Neural cell (in vitro differentiated cells): ENCODE measurements around the gene MTCH1. TPM values are rescaled to one million over a fixed set of nuclear protein-coding genes. Genes with fewer than 3 reads are reported as not detected.

ENCODE experiments used
- H2AFZ ChIP-seq: fragments of 200-600, 300-800 bp; sonication (generic), shearing (Covaris generic); 2 replicates; pipeline ENCODE4 v1.6.0; 2014; ENCODE audit warnings: low read depth, mild to moderate bottlenecking, antibody characterized with exemption, low read length, moderate library complexity
- H3F3A ChIP-seq: fragments of 200-600 bp; shearing (Covaris generic); 2 replicates; pipeline ENCODE4 v1.6.1; 2016; ENCODE audit warnings: mild to moderate bottlenecking, moderate library complexity, mixed read lengths, antibody characterized with exemption, low read length; ENCODE audit not compliant: insufficient read depth, poor library complexity, severe bottlenecking
- H3K27ac ChIP-seq: fragments of 200-600, 300-800 bp; sonication (generic), shearing (Covaris generic); 2 replicates; pipeline ENCODE4 v1.5.1; 2014; ENCODE audit warnings: mild to moderate bottlenecking, low read length, moderate library complexity
- H3K27me3 ChIP-seq: fragments of 300-800, 200-600 bp; sonication (generic), shearing (Covaris generic); 2 replicates; pipeline ENCODE4 v1.6.0; 2014; ENCODE audit warnings: mild to moderate bottlenecking, low read depth, low read length, moderate library complexity; ENCODE audit not compliant: insufficient read depth
- H3K36me3 ChIP-seq: fragments of 300-800, 200-600 bp; sonication (generic), shearing (Covaris generic); 2 replicates; pipeline ENCODE4 v1.5.1; 2014; ENCODE audit warnings: mild to moderate bottlenecking, antibody characterized with exemption, low read length, moderate library complexity; ENCODE audit not compliant: insufficient read depth
- H3K4me2 ChIP-seq: fragments of 300-800, 200-600 bp; sonication (generic), shearing (Covaris generic); 2 replicates; pipeline ENCODE4 v1.6.0; 2014; ENCODE audit warnings: mild to moderate bottlenecking, low read length
- H3K4me3 ChIP-seq: fragments of 300-800, 200-600 bp; sonication (generic), shearing (Covaris generic); 2 replicates; pipeline ENCODE4 v1.5.1; 2014; ENCODE audit warnings: mild to moderate bottlenecking, low read length, moderate library complexity
- H3K79me2 ChIP-seq: fragments of 200-600 bp; shearing (Covaris generic); replicated peaks from 2 replicates; pipeline ENCODE4 v1.6.0; 2014; ENCODE audit warnings: mild to moderate bottlenecking, low read length, moderate library complexity; ENCODE audit not compliant: insufficient read depth
- H3K9ac ChIP-seq: fragments of 300-800, 200-600 bp; sonication (generic), shearing (Covaris generic); 2 replicates; pipeline ENCODE4 v1.6.1; 2016; ENCODE audit warnings: mild to moderate bottlenecking, low read length, mixed read lengths
- H3K9me2 ChIP-seq: fragments of 200-600 bp; shearing (Covaris generic); 2 replicates; pipeline ENCODE4 v1.6.1; 2016; ENCODE audit warnings: mild to moderate bottlenecking, low read length, mixed read lengths; ENCODE audit not compliant: insufficient read depth
- H3K9me3 ChIP-seq: fragments of 200-600, 300-800 bp; sonication (generic), shearing (Covaris generic); 2 replicates; pipeline ENCODE4 v1.6.1; 2016; ENCODE audit warnings: mild to moderate bottlenecking, mixed run types, low read length, moderate library complexity, mixed read lengths
- H4K20me1 ChIP-seq: fragments of 200-600 bp; shearing (Covaris generic); 2 replicates; pipeline ENCODE4 v1.6.1; 2016; ENCODE audit warnings: mild to moderate bottlenecking, mixed run types; ENCODE audit not compliant: insufficient read depth
- CTCF ChIP-seq: fragments of 450-650 bp; IDR thresholded peaks from 2 replicates; pipeline ENCODE4 v1.5.1; 2014; ENCODE audit warnings: antibody characterized with exemption, mild to moderate bottlenecking, moderate library complexity; ENCODE audit not compliant: poor library complexity, severe bottlenecking
- EP300 ChIP-seq: fragments of 450-650 bp; conservative IDR thresholded peaks from 2 replicates; pipeline ENCODE4 v1.6.1; 2014; ENCODE audit warnings: antibody characterized with exemption, mild to moderate bottlenecking, moderate library complexity; ENCODE audit not compliant: poor library complexity, severe bottlenecking
- EZH2 ChIP-seq: fragments of 200-600, 300-800 bp; shearing (Covaris generic), sonication (generic); IDR thresholded peaks from 2 replicates; pipeline ENCODE4 v1.6.1; 2014; ENCODE audit warnings: antibody characterized with exemption, low read length, borderline replicate concordance, mild to moderate bottlenecking; ENCODE audit not compliant: insufficient read depth, poor library complexity, severe bottlenecking
- MXI1 ChIP-seq: fragments of 450-650 bp; conservative IDR thresholded peaks from 2 replicates; pipeline ENCODE4 v1.6.1; 2014; ENCODE audit warnings: antibody characterized with exemption, mild to moderate bottlenecking; ENCODE audit not compliant: poor library complexity, severe bottlenecking
- POLR2AphosphoS5 ChIP-seq: IDR thresholded peaks from 2 replicates; pipeline ENCODE4 v1.6.1; 2012
- RAD21 ChIP-seq: fragments of 450-650 bp; conservative IDR thresholded peaks from 2 replicates; pipeline ENCODE4 v1.6.1; 2014; ENCODE audit warnings: antibody characterized with exemption, mild to moderate bottlenecking, moderate library complexity
- REST ChIP-seq: IDR thresholded peaks from 2 replicates; pipeline ENCODE4 v1.6.1; 2012; ENCODE audit warnings: borderline replicate concordance
- SMC3 ChIP-seq: fragments of 450-650 bp; conservative IDR thresholded peaks from 2 replicates; pipeline ENCODE4 v1.6.1; 2014; ENCODE audit warnings: antibody characterized with exemption, mild to moderate bottlenecking, moderate library complexity; ENCODE audit not compliant: poor library complexity
- TAF1 ChIP-seq: IDR thresholded peaks from 2 replicates; pipeline ENCODE4 v1.6.1; 2012; ENCODE audit warnings: low read depth
- polyA plus RNA-seq: library from polyadenylated mRNA; depleted of rRNA; stranded (reverse); fragments of >200 nt; gene quantifications from 2 replicates; pipeline ENCODE4 v1.2.3, GENCODE V29; 2014

The MTCH1 gene
- polyA plus RNA-seq, 1 donor from 2014 or later: 217 TPM

GRCh38 chr6:36930483-36930882 lies 55.5 kb downstream of the MTCH1 start:
- no peaks in the 10 kb centered on the region for H3K79me2 ChIP-seq
- H3K9me3 ChIP-seq: no peaks in the 10 kb centered on the region
- no peaks in the 10 kb centered on the region for H3K36me3 ChIP-seq
- H3K9ac ChIP-seq: no peak overlapping the region
- H3K4me3 ChIP-seq: no peak overlapping the region
- no peaks in the 10 kb centered on the region for H3F3A ChIP-seq
- TF ChIP-seq EZH2 (no peak), TAF1 (no peak), EP300 (no peak), CTCF (no peak), RAD21 (no peak), POLR2AphosphoS5 (no peak), MXI1 (no peak), REST (no peak)
- no peak overlapping the region for H3K4me2 ChIP-seq
- no peaks in the 10 kb centered on the region for H3K9me2 ChIP-seq
- H4K20me1 ChIP-seq: no peaks in the 10 kb centered on the region
- no peak overlapping the region for H3K27ac ChIP-seq
- H2AFZ ChIP-seq: no peak overlapping the region
- H3K27me3 ChIP-seq: no peaks in the 10 kb centered on the region

GRCh38 chr6:36929607-36930006 lies 56.4 kb downstream of the MTCH1 start:
- Histone ChIP-seq H3K79me2 (no peaks in the 10 kb centered on the region), H3K4me3 (no peak overlapping the region), H3K4me2 (no peak overlapping the region), H3K9me3 (no peaks in the 10 kb centered on the region), H3F3A (no peaks in the 10 kb centered on the region), H3K27ac (no peak overlapping the region), H4K20me1 (no peaks in the 10 kb centered on the region), H2AFZ (no peak overlapping the region), H3K27me3 (no peaks in the 10 kb centered on the region), H3K9me2 (no peaks in the 10 kb centered on the region), H3K9ac (no peak overlapping the region), H3K36me3 (no peaks in the 10 kb centered on the region)
- no peak for TF ChIP-seq CTCF
- no peak for TF ChIP-seq MXI1
- no peak for TF ChIP-seq EP300
- no peak for TF ChIP-seq EZH2
- TF ChIP-seq POLR2AphosphoS5: no peak
- no peak for TF ChIP-seq SMC3
- TF ChIP-seq RAD21: no peak
- TF ChIP-seq TAF1: no peak
- no peak for TF ChIP-seq REST
